IPS-18c (cell line): ENCODE data around the gene CNIH3.

Source experiments
- H3K4me3 ChIP-seq: 2 replicates; pipeline ENCODE4 v1.7.0; 2013; ENCODE audit warnings: low read depth, mild to moderate bottlenecking, low read length, moderate library complexity; ENCODE audit not compliant: insufficient read depth
- H3K9me3 ChIP-seq: one replicate; pipeline ENCODE4 v1.6.1; 2013; ENCODE audit warnings: mild to moderate bottlenecking, low read length, moderate library complexity; ENCODE audit not compliant: control insufficient read depth, insufficient read depth

Gene CNIH3

GRCh38 chr1:224722838-224723237 lies 106.7 kb downstream of the CNIH3 start:
- Histone ChIP-seq H3K9me3 (no peaks in the 10 kb centered on the region), H3K4me3 (no peak overlapping the region)

DNA sequence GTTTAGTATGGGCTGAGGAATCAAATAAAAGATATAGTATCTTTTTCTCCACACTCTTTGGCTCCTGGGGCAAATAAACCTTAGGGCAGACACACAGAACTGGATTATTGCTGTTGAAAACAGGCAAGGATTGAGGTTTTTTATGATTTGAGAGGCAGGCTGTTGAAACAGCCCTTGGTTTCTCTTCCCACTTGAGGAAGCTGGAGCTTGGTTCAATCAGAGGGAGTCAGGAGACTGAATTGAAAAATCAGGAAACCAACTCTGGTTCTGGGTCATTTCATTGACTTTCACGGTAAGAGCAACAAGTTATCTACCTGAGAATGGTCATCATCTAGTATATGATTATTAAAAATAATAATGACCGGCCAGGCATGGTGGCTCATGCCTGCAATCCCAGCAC lies 108.4 kb downstream of the CNIH3 start:
- Histone ChIP-seq H3K9me3 (peaks cover 1% of the 10 kb centered on the region), H3K4me3 (no peak overlapping the region)

- Histone ChIP-seq H3K9me3 (peaks cover 4% of the 10 kb centered on the region), H3K4me3 (no peak overlapping the region)
Measured at GRCh38 chr1:224726441-224727182, 110.5 kb downstream of the CNIH3 start.

GRCh38 chr1:224727351-224728289 lies 111.5 kb downstream of the CNIH3 start:
- no peak overlapping the region for H3K4me3 ChIP-seq

DNA sequence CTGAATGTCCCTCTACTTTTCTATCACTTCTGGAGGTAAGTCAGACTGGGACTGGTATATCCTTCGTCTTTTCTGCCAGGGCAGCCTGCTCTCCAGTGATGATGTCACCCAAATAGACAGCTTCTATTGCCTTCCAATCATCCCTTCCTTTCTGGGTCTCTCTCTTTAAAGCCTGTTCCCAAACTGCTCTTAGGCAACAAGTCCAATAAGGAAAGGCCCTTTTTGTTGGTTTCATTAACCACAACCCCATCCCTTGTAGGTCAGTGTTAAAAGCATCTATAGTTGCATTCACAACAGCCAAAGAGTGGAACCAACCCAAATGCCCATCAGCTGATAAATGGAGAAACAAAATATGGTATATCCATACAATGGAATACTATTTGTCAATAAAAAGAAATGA lies 114.4 kb downstream of the CNIH3 start:
- H3K9me3 ChIP-seq, result peaks cover 4% of the 10 kb centered on the region
- H3K4me3 ChIP-seq, result no peak overlapping the region

More at GRCh38 chr1:224727351-224728289, 111.5 kb downstream of the CNIH3 start:
- peaks cover 4% of the 10 kb centered on the region for H3K9me3 ChIP-seq

GRCh38 chr1:224730965-224731364 lies 114.8 kb downstream of the CNIH3 start:
- Histone ChIP-seq H3K4me3 (no peak overlapping the region), H3K9me3 (peaks cover 4% of the 10 kb centered on the region)

GRCh38 chr1:224731633-224732032 lies 115.5 kb downstream of the CNIH3 start:
- Histone ChIP-seq H3K9me3 (peaks cover 4% of the 10 kb centered on the region), H3K4me3 (no peak overlapping the region)

GRCh38 chr1:224732377-224733026 lies 116.4 kb downstream of the CNIH3 start:
- H3K9me3 ChIP-seq, result peaks cover 4% of the 10 kb centered on the region
- no peak overlapping the region for H3K4me3 ChIP-seq

DNA sequence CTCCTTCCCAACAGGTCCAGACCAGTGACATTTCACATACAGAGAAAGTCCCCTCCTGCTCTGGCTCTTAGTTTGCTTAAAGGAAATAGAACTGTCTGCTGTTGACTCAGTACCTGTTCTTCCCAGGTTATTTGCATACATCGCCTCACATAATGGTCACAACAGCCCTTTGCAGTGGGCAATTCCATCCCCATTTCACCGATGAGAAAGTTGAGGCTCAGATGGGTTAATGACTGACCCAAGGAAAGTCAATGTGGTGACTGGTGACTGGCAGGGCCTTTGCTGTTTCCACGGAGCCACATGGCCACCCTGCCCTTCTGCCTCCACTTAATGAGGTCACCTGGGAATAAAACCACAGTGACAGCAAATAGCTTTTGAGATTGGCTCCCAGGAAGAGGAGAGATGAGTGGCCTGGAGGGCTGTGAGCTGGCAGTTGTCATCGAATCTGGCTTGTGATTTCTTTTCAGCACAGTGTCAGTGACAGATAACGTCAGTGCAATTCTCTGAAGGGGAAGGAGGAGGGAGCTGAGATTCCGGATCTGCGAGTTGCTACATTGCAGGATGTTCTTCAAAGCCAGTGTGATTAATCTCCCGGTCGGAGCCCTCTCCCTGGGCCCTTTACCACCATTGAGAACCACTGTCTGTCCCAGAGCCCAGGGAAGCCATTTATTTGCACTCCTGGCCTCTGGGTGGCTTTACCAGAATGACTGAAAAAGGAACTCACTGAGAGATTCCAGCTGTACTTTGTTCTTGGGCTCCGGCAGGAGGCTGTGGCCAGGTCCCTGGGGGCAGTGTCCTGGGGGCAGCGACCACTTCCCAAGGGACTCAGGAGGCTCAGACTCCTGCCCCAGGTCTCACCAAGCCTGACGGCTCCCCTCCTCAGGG lies 117.2 kb downstream of the CNIH3 start:
- Histone ChIP-seq H3K4me3 (no peak overlapping the region), H3K9me3 (peaks cover 4% of the 10 kb centered on the region)

GRCh38 chr1:224734261-224734935 lies 118.3 kb downstream of the CNIH3 start:
- H3K4me3 ChIP-seq, result no peak overlapping the region
- peaks cover 4% of the 10 kb centered on the region for H3K9me3 ChIP-seq

DNA sequence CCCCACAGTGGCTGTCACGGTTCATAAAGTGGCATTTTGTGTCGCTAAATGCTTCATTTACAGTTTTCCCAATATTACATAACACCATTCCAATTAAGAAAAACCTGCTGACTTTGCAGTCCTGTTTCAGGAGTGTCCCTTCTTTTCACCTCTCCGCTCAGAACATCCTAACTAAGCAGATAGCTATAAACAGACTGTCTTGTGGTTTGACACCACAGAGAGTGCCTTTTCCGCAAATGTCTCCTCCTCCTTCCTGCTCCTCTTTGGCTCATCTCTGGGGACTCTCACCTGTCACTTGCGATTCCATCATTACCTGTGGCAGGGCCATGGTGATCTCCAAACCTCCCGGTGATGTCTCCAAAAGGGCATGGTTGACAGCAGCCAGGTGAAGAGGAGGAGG lies 119.0 kb downstream of the CNIH3 start:
- Histone ChIP-seq H3K4me3 (no peak overlapping the region), H3K9me3 (no peaks in the 10 kb centered on the region)

DNA sequence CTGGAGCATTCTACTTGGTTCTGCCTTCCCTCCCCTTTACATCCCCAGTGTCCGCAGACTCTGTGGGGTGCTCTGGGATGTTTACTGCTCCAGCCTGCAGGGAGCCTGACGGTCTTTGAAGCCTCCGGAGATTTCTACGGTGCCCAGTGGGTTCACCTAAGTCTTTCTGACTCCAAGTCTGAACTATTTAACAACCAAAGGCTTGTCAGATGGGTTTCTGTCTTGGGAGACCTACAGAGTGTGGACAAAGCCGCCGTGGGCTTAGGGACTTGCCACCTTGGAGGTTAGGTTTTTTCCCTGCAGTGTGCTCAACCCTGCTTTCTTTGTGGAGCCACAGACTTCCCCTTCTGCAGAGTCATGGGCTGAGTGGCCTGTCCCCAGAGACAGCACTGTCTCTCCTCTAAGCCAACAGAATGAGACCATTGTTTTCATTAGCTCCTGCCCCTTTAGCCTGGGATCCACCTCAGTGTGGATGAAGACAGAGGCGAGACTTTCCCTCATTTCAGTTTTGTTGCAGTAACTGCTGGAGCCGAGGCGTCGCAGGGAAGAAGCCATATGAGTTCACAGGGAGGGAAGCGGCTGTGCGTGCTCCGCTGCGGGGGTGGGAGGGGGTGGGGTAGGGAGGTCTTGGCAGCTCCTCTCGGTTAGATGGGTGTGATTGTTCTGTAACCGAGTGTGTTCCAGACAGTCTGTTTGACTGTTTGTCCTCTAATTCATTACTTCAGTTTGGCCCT lies 120.7 kb downstream of the CNIH3 start:
- no peaks in the 10 kb centered on the region for H3K9me3 ChIP-seq
- H3K4me3 ChIP-seq, result no peak overlapping the region

DNA sequence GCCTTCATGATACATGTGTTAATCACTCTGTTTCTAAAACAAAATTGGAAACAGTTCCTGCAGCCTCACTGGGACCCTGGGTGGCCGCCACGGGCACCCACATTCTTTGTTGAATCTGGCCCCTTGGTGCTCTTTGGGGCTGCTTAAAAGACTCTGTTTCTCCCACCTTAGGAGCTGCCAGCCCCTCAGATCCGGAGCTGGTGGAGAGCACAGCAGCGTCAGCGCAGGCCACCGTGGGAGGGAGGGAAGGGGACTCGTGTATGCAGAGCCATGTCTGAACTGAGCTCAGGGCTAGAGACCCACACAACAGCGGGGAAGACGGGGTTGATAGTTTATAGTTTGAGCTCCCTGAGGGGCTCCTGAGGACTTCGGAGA lies 121.2 kb downstream of the CNIH3 start:
- Histone ChIP-seq H3K4me3 (no peak overlapping the region), H3K9me3 (no peaks in the 10 kb centered on the region)

DNA sequence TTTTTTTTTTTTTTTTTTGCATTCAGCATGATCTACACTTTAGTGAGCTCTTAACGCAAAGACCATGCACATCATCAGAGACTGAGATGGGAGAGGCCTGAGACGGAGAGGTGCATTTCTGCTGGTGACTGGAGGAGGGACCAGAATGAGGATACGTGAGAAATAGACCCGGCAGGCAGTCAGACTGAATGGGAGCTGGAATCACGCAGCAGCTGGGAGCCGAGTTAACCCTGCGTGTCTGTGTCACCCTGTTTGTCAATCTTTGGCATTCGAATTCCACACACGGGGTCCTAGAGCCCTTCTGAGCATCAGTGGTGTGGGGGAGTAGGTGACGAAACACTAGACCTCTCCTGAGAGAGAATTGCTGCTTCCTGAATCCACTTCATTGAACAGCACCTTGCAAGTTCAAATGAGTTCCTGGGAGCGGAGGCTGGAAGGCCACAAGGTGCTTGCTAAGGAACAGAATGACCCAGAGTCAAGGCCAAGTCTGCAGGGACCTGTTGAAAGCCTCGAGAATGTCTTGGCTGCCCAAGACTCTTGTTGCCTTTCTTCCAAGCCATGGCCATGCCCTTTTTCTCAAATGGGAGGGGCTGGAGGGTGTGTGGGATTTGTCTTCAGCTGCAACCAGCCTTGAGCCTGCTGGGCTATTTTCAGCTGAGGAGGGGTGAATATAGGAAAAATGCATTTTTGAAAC lies 123.3 kb downstream of the CNIH3 start:
- no peak overlapping the region for H3K4me3 ChIP-seq
- no peaks in the 10 kb centered on the region for H3K9me3 ChIP-seq

GRCh38 chr1:224739997-224740684 lies 124.0 kb downstream of the CNIH3 start:
- H3K4me3 ChIP-seq, result no peak overlapping the region
- no peaks in the 10 kb centered on the region for H3K9me3 ChIP-seq
